ENCODE data around the gene AK6.

DNA sequence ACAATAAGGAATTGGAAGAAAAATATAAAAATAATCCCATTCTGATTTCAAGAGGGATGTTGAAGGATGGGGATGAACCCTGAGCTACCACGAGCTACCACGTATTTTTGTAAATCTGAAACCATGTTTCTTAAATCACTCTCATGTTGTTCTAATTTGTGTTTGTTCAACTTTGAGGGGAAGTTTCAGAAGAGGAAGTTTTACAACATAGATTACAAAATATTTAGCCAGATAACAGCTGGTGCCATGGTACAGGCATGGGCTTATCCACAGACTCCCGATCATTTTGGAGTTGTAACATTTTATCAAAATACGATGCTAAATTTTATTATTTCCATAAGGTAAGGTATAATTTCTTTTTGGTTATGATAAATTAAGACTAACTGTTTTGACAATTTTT is 51.9 kb downstream of the AK6 start:
- TF ChIP-seq, protein P1, sequence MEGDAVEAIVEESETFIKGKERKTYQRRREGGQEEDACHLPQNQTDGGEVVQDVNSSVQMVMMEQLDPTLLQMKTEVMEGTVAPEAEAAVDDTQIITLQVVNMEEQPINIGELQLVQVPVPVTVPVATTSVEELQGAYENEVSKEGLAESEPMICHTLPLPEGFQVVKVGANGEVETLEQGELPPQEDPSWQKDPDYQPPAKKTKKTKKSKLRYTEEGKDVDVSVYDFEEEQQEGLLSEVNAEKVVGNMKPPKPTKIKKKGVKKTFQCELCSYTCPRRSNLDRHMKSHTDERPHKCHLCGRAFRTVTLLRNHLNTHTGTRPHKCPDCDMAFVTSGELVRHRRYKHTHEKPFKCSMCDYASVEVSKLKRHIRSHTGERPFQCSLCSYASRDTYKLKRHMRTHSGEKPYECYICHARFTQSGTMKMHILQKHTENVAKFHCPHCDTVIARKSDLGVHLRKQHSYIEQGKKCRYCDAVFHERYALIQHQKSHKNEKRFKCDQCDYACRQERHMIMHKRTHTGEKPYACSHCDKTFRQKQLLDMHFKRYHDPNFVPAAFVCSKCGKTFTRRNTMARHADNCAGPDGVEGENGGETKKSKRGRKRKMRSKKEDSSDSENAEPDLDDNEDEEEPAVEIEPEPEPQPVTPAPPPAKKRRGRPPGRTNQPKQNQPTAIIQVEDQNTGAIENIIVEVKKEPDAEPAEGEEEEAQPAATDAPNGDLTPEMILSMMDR (IDR thresholded peaks at IDR 0.05): no peak
- TF ChIP-seq POLR2A (IDR thresholded peaks at IDR 0.05) (no peak), EP300 (IDR thresholded peaks at IDR 0.05) (no peak), POLR2AphosphoS5 (IDR thresholded peaks at IDR 0.05) (no peak)

Measured in upper lobe of left lung (tissue), 4 donors.